Activated naive CD8-positive, alpha-beta T cell (primary cell): ENCODE measurements around the gene SPINK1.
"Not testable (repeated sequence)": the region's sequence is repeated elsewhere in the genome, so short reads cannot be mapped to it uniquely, and the experiment has no call there.

Experiments
- H3K27ac Mint-ChIP-seq: one replicate; pipeline ENCODE4 v1.8.0; 2021; ENCODE audit warnings: mixed read lengths
- H3K27me3 Mint-ChIP-seq: one replicate; pipeline ENCODE4 v1.8.0; 2021; ENCODE audit warnings: mixed read lengths
- H3K36me3 Mint-ChIP-seq: one replicate; pipeline ENCODE4 v1.8.0; 2021; ENCODE audit warnings: mixed read lengths
- H3K4me1 Mint-ChIP-seq: one replicate; pipeline ENCODE4 v1.8.0; 2021; ENCODE audit warnings: low read depth, mixed read lengths
- H3K4me3 Mint-ChIP-seq: one replicate; pipeline ENCODE4 v1.8.0; 2021; ENCODE audit warnings: mild to moderate bottlenecking, mixed read lengths
- H3K9me3 Mint-ChIP-seq: one replicate; pipeline ENCODE4 v1.8.0; 2021; ENCODE audit warnings: low read depth, mixed read lengths

SPINK1 gene

GRCh38 chr5:147835386-147835798 is 3.9 kb upstream of the SPINK1 start:
- no peak overlapping the region for H3K4me3 Mint-ChIP-seq
- no peak overlapping the region for H3K27ac Mint-ChIP-seq
- peaks cover 2% of the 10 kb centered on the region for H3K27me3 Mint-ChIP-seq
- H3K4me1 Mint-ChIP-seq, result no peaks in the 10 kb centered on the region
- H3K36me3 Mint-ChIP-seq, result no peaks in the 10 kb centered on the region
- H3K9me3 Mint-ChIP-seq, result no peaks in the 10 kb centered on the region

- Mint-ChIP-seq H3K4me3 (no peak overlapping the region), H3K9me3 (no peaks in the 10 kb centered on the region), H3K27ac (no peak overlapping the region), H3K27me3 (peaks cover 2% of the 10 kb centered on the region), H3K36me3 (no peaks in the 10 kb centered on the region), H3K4me1 (no peaks in the 10 kb centered on the region)
Observed at GRCh38 chr5:147832541-147832940, 1.1 kb upstream of the SPINK1 start.

GRCh38 chr5:147830035-147830434 is 1.4 kb downstream of the SPINK1 start:
- no peaks in the 10 kb centered on the region for H3K4me1 Mint-ChIP-seq
- no peak overlapping the region for H3K4me3 Mint-ChIP-seq
- peaks cover 4% of the 10 kb centered on the region for H3K27me3 Mint-ChIP-seq
- H3K27ac Mint-ChIP-seq, result no peak overlapping the region
- no peaks in the 10 kb centered on the region for H3K9me3 Mint-ChIP-seq
- H3K36me3 Mint-ChIP-seq, result no peaks in the 10 kb centered on the region

- H3K4me3 Mint-ChIP-seq, H3K27ac Mint-ChIP-seq, H3K27me3 Mint-ChIP-seq, H3K36me3 Mint-ChIP-seq, H3K9me3 Mint-ChIP-seq, H3K4me1 Mint-ChIP-seq: not testable (repeated sequence)
Observed at GRCh38 chr5:147827017-147827416, 4.5 kb downstream of the SPINK1 start.

DNA sequence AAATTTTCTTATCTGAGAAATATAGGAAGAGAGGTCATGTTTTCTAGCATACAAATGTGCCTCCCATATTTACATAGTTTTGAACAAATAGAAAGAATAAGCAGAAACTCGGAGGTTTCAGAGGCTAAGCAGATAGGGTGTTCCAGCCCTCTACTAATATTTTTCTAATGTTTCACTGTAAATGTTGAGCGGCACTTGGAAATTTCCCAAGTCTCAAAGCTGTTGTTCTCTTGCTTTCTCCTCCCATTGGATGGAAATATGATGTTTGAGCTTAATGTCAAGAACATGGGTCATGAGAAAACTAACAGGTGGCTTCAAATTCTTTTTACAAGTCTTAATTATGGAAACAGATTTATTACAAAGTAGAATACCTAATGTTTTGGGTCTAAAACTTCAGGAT is 5.1 kb downstream of the SPINK1 start:
- no peaks in the 10 kb centered on the region for H3K36me3 Mint-ChIP-seq
- no peak overlapping the region for H3K4me3 Mint-ChIP-seq
- H3K9me3 Mint-ChIP-seq, result no peaks in the 10 kb centered on the region
- no peaks in the 10 kb centered on the region for H3K4me1 Mint-ChIP-seq
- H3K27me3 Mint-ChIP-seq, result peaks cover 4% of the 10 kb centered on the region
- no peak overlapping the region for H3K27ac Mint-ChIP-seq

GRCh38 chr5:147822686-147823491 is 8.6 kb downstream of the SPINK1 start:
- H3K4me3 Mint-ChIP-seq, result no peak overlapping the region
- no peaks in the 10 kb centered on the region for H3K4me1 Mint-ChIP-seq
- H3K27me3 Mint-ChIP-seq, result peaks cover 2% of the 10 kb centered on the region
- no peaks in the 10 kb centered on the region for H3K36me3 Mint-ChIP-seq
- H3K27ac Mint-ChIP-seq, result no peak overlapping the region
- no peaks in the 10 kb centered on the region for H3K9me3 Mint-ChIP-seq

DNA sequence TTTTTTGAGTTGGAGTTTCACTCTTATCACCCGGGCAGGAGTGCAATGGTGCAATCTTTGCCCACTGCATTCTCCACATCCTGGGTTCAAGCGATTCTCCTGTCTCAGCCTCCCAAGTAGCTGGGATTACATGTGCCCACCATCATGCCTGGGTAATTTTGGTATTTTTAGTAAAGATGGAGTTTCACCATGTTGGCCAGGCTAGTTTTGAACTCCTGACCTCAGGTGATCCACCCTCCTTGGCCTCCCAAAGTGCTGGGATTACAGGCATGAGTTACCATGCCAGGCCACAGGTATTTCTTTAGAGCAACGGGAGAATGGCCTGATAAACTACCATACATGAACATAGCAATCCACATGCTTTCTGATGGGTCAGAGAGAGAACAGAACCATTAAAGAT is 9.2 kb downstream of the SPINK1 start:
- H3K9me3 Mint-ChIP-seq, H3K27me3 Mint-ChIP-seq, H3K36me3 Mint-ChIP-seq, H3K27ac Mint-ChIP-seq, H3K4me1 Mint-ChIP-seq, H3K4me3 Mint-ChIP-seq: not testable (repeated sequence)

- H3K9me3 Mint-ChIP-seq, result no peaks in the 10 kb centered on the region
- H3K36me3 Mint-ChIP-seq, result no peaks in the 10 kb centered on the region
- H3K4me3 Mint-ChIP-seq, result no peak overlapping the region
- no peak overlapping the region for H3K27ac Mint-ChIP-seq
- no peaks in the 10 kb centered on the region for H3K4me1 Mint-ChIP-seq
- no peaks in the 10 kb centered on the region for H3K27me3 Mint-ChIP-seq
Observed at GRCh38 chr5:147821766-147822165, 9.7 kb downstream of the SPINK1 start.

GRCh38 chr5:147819261-147819770 is 12.2 kb downstream of the SPINK1 start:
- Mint-ChIP-seq H3K9me3 (no peaks in the 10 kb centered on the region), H3K27ac (no peak overlapping the region), H3K36me3 (no peaks in the 10 kb centered on the region), H3K27me3 (no peaks in the 10 kb centered on the region), H3K4me1 (no peaks in the 10 kb centered on the region), H3K4me3 (no peak overlapping the region)

DNA sequence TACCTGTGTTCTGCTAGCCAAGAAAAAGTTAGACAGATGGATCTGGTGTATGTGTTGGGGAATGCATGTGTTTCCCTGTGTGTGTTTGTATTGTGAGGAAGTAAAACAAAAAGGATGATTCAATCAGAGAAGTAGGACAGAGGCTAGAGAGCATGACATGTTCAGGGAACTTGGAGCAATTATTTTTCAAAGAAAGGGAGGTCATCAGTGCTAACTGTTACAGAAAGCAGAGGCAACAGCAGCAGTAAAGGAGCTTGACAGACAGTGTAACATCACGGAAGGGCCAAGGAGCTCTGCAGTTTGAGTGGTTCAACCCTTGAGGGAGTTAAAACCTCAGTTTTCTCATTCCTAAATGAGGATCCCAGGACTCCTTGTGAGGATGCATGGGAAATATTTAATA is 13.2 kb downstream of the SPINK1 start:
- Mint-ChIP-seq H3K9me3 (no peaks in the 10 kb centered on the region), H3K27ac (no peak overlapping the region), H3K4me3 (no peak overlapping the region), H3K27me3 (no peaks in the 10 kb centered on the region), H3K4me1 (no peaks in the 10 kb centered on the region), H3K36me3 (no peaks in the 10 kb centered on the region)

GRCh38 chr5:147813696-147814095 is 17.8 kb downstream of the SPINK1 start:
- H3K4me3 Mint-ChIP-seq, result no peak overlapping the region
- no peaks in the 10 kb centered on the region for H3K9me3 Mint-ChIP-seq
- H3K27ac Mint-ChIP-seq, result no peak overlapping the region
- H3K27me3 Mint-ChIP-seq, result no peaks in the 10 kb centered on the region
- H3K36me3 Mint-ChIP-seq, result no peaks in the 10 kb centered on the region
- no peaks in the 10 kb centered on the region for H3K4me1 Mint-ChIP-seq

DNA sequence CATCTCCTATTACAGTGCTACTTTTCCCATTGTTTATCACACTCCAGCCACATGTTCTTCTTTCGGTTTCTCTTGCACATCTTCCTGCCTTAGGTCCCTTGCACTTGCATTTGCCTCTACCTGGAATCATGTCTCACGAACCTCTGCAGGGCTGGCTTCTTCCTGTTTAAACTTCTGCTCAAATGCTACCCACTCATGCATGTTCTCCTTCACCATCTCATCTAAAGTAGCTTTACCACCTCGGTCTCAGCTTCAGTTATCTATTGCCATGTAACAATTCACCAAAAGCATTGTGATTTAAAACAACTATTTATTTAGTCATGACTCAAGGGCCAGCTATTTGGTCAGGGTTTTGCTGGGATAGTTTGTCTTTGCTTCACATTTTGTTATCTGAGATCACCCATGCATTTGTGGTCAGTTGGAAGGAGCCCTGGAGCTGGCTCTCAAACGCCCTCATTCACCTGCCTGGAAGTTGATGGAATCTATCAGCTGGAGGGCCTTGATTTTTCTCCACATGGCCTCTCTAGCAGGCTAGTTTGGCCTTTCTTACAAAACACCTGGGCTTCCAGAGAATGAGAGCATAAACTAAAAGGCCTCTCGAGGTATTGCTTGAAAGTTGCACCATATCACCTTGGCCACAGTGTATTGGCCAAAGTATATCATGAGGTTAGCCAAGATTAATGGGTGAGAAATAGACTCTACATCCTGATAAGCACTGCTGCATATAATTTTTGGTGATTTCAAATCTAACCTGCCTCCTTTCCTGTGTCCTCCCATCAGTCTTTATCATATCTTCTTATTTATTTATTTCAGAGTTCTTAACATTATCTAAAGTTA is 21.4 kb downstream of the SPINK1 start:
- H3K4me3 Mint-ChIP-seq, result no peak overlapping the region
- no peaks in the 10 kb centered on the region for H3K27me3 Mint-ChIP-seq
- no peak overlapping the region for H3K27ac Mint-ChIP-seq
- no peaks in the 10 kb centered on the region for H3K9me3 Mint-ChIP-seq
- H3K36me3 Mint-ChIP-seq, result no peaks in the 10 kb centered on the region
- H3K4me1 Mint-ChIP-seq, result peaks cover 2% of the 10 kb centered on the region

- Mint-ChIP-seq H3K9me3 (no peaks in the 10 kb centered on the region), H3K4me3 (no peak overlapping the region), H3K36me3 (no peaks in the 10 kb centered on the region), H3K27me3 (no peaks in the 10 kb centered on the region), H3K27ac (no peak overlapping the region), H3K4me1 (peaks cover 6% of the 10 kb centered on the region)
Observed at GRCh38 chr5:147805030-147805454, 26.4 kb downstream of the SPINK1 start.

- no peaks in the 10 kb centered on the region for H3K27me3 Mint-ChIP-seq
- peaks cover 6% of the 10 kb centered on the region for H3K4me1 Mint-ChIP-seq
- no peaks in the 10 kb centered on the region for H3K36me3 Mint-ChIP-seq
- no peaks in the 10 kb centered on the region for H3K9me3 Mint-ChIP-seq
- no peak overlapping the region for H3K4me3 Mint-ChIP-seq
- H3K27ac Mint-ChIP-seq, result no peak overlapping the region
Observed at GRCh38 chr5:147804334-147804733, 27.1 kb downstream of the SPINK1 start.

DNA sequence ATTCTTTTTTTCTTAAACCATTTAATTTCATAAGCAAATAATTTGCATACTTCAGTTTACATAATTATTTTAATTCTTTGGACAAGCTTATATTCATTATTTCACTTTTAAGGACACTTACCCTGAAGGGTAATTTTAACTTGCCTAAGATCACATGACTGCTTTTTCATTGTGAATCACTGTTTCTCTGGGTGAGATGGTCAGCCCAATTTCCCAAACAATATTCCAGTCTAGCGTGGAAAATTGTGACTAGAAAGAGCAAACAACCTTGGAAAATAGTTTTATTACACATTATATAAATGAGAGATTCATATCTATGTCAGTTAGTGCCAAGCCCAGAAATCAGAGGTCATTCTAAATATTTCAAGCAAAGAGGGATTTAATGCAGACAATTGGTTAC is 27.5 kb downstream of the SPINK1 start:
- no peak overlapping the region for H3K27ac Mint-ChIP-seq
- no peak overlapping the region for H3K4me3 Mint-ChIP-seq
- H3K9me3 Mint-ChIP-seq, result no peaks in the 10 kb centered on the region
- peaks cover 6% of the 10 kb centered on the region for H3K4me1 Mint-ChIP-seq
- H3K36me3 Mint-ChIP-seq, result no peaks in the 10 kb centered on the region
- no peaks in the 10 kb centered on the region for H3K27me3 Mint-ChIP-seq
